ENCODE measurements around the gene CNN2. TPM values are rescaled to one million over a fixed set of nuclear protein-coding genes. Genes with fewer than 3 reads are reported as not detected.

The CNN2 gene
- total RNA-seq, 1 experiment from 2014 or later = 194 TPM

DNA sequence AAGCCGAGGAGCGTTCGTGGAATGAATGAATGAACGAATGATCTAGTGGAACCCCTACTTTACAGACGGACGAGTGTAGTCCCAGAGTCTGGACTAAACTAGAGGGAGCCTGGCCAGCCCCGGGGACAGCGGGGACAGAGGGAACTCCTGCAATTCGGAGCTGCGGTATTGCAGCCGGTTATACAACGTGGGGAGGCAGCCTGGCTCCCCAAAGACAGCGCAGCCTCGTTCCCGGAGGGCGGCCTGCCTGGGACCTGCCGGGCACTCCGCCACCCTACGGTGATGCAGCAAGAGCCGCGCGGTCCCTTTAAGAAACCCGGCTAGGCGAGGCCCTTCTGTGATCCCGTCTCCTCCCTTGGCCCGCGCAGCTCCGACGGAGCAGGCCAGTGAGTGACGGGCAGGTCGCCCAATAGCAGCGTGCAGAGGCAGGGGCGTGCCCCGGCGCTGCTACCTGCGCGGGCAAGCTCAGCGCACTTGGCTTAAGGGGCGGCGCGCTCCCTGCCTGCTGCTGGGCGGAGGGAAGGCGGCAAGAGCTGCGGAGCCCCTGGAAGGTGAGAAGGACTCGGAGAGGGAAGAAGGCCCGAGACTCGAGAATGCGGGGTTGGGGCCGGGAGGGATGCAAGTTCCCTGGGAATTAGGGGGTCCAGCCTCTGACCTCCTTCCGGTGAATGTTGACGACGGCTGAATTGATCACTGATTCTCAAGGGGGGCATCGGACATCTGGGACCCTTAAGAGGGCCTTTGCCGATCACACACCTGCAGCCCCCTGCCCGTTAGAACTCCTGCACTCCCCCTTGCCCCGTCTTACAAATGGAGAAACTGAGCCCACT lies 13.5 kb downstream of the CNN2 start, which contains the start of gene ABCA7:
ABCA7 (plus strand) TSS at position 462 of the 830 bp plus-strand sequence. CDS start 1,255 bp downstream, outside the sequence.
- no TSS peak for BruUV-seq (replicated peaks)
- no peaks in the 10 kb centered on the region for H3K9me3 Mint-ChIP-seq (ENCODE audit: unreplicated experiment)
- peak within 1 kb of the TSS; percentile 78 for H3K4me3 ChIP-seq (ENCODE audit: low read depth, low read length)
- H3K9me3 ChIP-seq = no peaks in the 10 kb centered on the region
- DNase-seq = peak; percentile 98 to 99
- peaks cover 2% of the 10 kb centered on the region for H3K36me3 ChIP-seq (ENCODE audit: control insufficient read depth, insufficient read depth, low read length)
- H3K4me3 Mint-ChIP-seq (ENCODE audit: unreplicated experiment) = peak within 1 kb of the TSS; percentile 91
- TF ChIP-seq, protein P1, sequence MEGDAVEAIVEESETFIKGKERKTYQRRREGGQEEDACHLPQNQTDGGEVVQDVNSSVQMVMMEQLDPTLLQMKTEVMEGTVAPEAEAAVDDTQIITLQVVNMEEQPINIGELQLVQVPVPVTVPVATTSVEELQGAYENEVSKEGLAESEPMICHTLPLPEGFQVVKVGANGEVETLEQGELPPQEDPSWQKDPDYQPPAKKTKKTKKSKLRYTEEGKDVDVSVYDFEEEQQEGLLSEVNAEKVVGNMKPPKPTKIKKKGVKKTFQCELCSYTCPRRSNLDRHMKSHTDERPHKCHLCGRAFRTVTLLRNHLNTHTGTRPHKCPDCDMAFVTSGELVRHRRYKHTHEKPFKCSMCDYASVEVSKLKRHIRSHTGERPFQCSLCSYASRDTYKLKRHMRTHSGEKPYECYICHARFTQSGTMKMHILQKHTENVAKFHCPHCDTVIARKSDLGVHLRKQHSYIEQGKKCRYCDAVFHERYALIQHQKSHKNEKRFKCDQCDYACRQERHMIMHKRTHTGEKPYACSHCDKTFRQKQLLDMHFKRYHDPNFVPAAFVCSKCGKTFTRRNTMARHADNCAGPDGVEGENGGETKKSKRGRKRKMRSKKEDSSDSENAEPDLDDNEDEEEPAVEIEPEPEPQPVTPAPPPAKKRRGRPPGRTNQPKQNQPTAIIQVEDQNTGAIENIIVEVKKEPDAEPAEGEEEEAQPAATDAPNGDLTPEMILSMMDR (IDR thresholded peaks at IDR 0.05; ENCODE audit: insufficient read depth in 1 of 2, low read depth in 1 of 2, low read length in 1 of 2, severe bottlenecking in 1 of 2, unreplicated experiment in 1 of 2) = no peak
- CTCF ChIA-PET = interaction anchor here (0.5 to 0.8 kb wide), 2 partner anchors 21 to 25 kb away, joined by 3 to 4 read pairs; no protein-coding TSS in a partner anchor
- H3K4me1 Mint-ChIP-seq (ENCODE audit: low read depth, unreplicated experiment) = no peaks in the 10 kb centered on the region
- H3K27ac Mint-ChIP-seq (ENCODE audit: unreplicated experiment) = peak within 1 kb of the TSS; percentile 91
- H3K36me3 Mint-ChIP-seq (ENCODE audit: insufficient read depth, unreplicated experiment) = peaks cover 67% of the 10 kb centered on the region
- no peaks in the 10 kb centered on the region for H3K27me3 ChIP-seq (replicated peaks; ENCODE audit: control insufficient read depth, insufficient read depth, low read length)
- POLR2A ChIA-PET = interaction anchor here (0.5 to 2.4 kb wide), 8 partner anchors 11 to 229 kb away, joined by 3 to 21 read pairs (median 6); partner anchors contain the start of genes CIRBP, CNN2 and RNU6-2
- H3K4me1 ChIP-seq = peaks cover 10% of the 10 kb centered on the region
- no peaks in the 10 kb centered on the region for H3K27me3 Mint-ChIP-seq (ENCODE audit: insufficient read depth, unreplicated experiment)
- intact Hi-C loops (cut with micrococcal nuclease; ENCODE audit: unreplicated experiment) = loop anchor here (1.0 to 2.0 kb wide), 2 partner anchors 12 to 19 kb away; partner anchors contain the start of genes RNU6-2 and TMEM259

DNA sequence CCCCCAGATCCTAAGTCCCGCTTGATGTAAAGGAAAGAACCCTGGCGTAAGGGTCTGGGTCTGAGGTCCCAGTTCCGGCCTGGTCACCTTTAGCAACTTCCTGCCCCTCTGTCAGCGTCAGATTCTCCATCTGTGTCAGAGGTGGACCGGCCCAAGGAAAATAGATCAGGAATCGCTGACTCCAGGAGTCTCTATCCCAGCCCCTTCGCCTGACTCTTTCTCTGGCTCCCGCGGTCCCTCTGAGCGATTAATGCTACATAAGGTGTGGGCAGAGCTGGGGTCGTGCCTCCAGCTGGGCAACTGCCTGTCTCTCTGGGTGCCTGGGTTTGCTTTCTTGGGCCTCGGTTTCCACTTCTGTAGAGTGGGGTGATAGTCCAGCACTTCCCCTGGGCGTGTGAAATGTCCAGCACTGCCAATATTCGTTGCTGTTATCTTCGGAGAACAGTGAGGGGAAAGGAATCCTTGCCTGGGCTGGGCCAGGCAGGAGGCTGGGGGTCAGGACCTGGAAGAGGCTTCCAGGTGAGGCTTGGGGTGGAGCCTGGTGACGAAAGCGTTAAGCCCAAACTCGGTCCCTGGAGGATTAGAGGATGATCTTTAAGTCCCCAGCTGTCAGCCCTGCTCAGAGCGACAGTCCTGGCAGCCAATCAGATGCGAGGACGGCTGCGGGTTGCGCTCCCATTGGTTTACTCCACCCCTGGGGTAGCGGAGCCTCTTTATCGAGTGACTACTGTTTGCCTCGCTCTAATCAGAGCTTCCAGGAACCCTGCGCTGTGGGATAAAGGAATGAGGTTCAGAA lies 14.3 kb downstream of the CNN2 start:
- TSS peak; percentile 12 for BruUV-seq (replicated peaks)
- Histone ChIP-seq H3K4me3 (ENCODE audit: low read depth, low read length) (peak overlapping the region; percentile 78), H3K36me3 (ENCODE audit: control insufficient read depth, insufficient read depth, low read length) (peaks cover 2% of the 10 kb centered on the region), H3K27me3 (replicated peaks; ENCODE audit: control insufficient read depth, insufficient read depth, low read length) (no peaks in the 10 kb centered on the region), H3K4me1 (peaks cover 10% of the 10 kb centered on the region), H3K9me3 (no peaks in the 10 kb centered on the region)
- ChIA-PET CTCF (interaction anchor here (0.5 to 0.6 kb wide), 3 partner anchors 22 to 136 kb away, joined by 3 read pairs; no protein-coding TSS in a partner anchor), POLR2A (interaction anchor here (1.0 to 2.4 kb wide), 8 partner anchors 12 to 229 kb away, joined by 3 to 21 read pairs (median 6); partner anchors contain the start of genes CIRBP, CNN2 and RNU6-2)
- intact Hi-C loops (cut with micrococcal nuclease; ENCODE audit: unreplicated experiment) = loop anchor here (1.0 to 2.0 kb wide), 3 partner anchors 12 to 24 kb away; partner anchors contain the start of genes RNU6-2 and TMEM259
- peaks cover 66% of the 10 kb centered on the region for H3K36me3 Mint-ChIP-seq (ENCODE audit: insufficient read depth, unreplicated experiment)
- H3K27me3 Mint-ChIP-seq (ENCODE audit: insufficient read depth, unreplicated experiment) = no peaks in the 10 kb centered on the region
- H3K4me3 Mint-ChIP-seq (ENCODE audit: unreplicated experiment) = peak overlapping the region; percentile 91
- DNase-seq = peak; percentile 94 to 98
- peak overlapping the region; percentile 91 for H3K27ac Mint-ChIP-seq (ENCODE audit: unreplicated experiment)
- TF ChIP-seq, protein P1 (IDR thresholded peaks at IDR 0.05; ENCODE audit: insufficient read depth in 1 of 2, low read depth in 1 of 2, low read length in 1 of 2, severe bottlenecking in 1 of 2, unreplicated experiment in 1 of 2) = no peak
- H3K9me3 Mint-ChIP-seq (ENCODE audit: unreplicated experiment) = no peaks in the 10 kb centered on the region
- H3K4me1 Mint-ChIP-seq (ENCODE audit: low read depth, unreplicated experiment) = no peaks in the 10 kb centered on the region
